ENCODE results near the gene MAGEA4. TPM values are rescaled to one million over a fixed set of nuclear protein-coding genes. Genes with fewer than 3 reads are reported as not detected.

Gene MAGEA4
- total and polyA plus RNA-seq, 12 donors: not detected

GRCh38 chrX:151875270-151876026 is 37.2 kb upstream of the MAGEA4 start:
- H3K27me3 ChIP-seq: no peaks in the 10 kb centered on the region
- H3K27ac ChIP-seq: no peak overlapping the region
- no peak overlapping the region for H3K4me3 ChIP-seq
- no peaks in the 10 kb centered on the region for H3K4me1 ChIP-seq
- DNase-seq: peak in 1 of 2 donors; percentile 17
- ATAC-seq: no peak
- no peaks in the 10 kb centered on the region for H3K9me3 ChIP-seq
- H3K36me3 ChIP-seq: no peaks in the 10 kb centered on the region
- no peak for TF ChIP-seq CTCF (IDR thresholded peaks at IDR 0.05)
- WGBS, 2 donors: 54 to 60% methylated on average over 5 of the region's 5 CpGs
- intact Hi-C loops (cut with DNase I): no loop called here

GRCh38 chrX:151878574-151878973 is 34.1 kb upstream of the MAGEA4 start:
- no peak for ATAC-seq
- H3K36me3 ChIP-seq: no peaks in the 10 kb centered on the region
- no peak overlapping the region for H3K4me3 ChIP-seq
- no peak overlapping the region for H3K27ac ChIP-seq
- no peak for TF ChIP-seq CTCF (IDR thresholded peaks at IDR 0.05)
- H3K4me1 ChIP-seq: no peaks in the 10 kb centered on the region
- no peak for DNase-seq
- H3K27me3 ChIP-seq: no peaks in the 10 kb centered on the region
- WGBS, 2 donors: 76 to 81% methylated on average over 8 of the region's 8 CpGs
- intact Hi-C loops (cut with DNase I): no loop called here
- no peaks in the 10 kb centered on the region for H3K9me3 ChIP-seq

GRCh38 chrX:151879856-151880255 is 32.8 kb upstream of the MAGEA4 start:
- DNase-seq (no peak), ATAC-seq (no peak)
- Histone ChIP-seq H3K36me3 (no peaks in the 10 kb centered on the region), H3K9me3 (no peaks in the 10 kb centered on the region), H3K4me1 (no peaks in the 10 kb centered on the region), H3K27me3 (no peaks in the 10 kb centered on the region), H3K27ac (no peak overlapping the region), H3K4me3 (no peak overlapping the region)
- 89 to 92% methylated on average over 4 of the region's 4 CpGs for WGBS, 2 donors
- intact Hi-C loops (cut with DNase I): no loop called here
- no peak for TF ChIP-seq CTCF (IDR thresholded peaks at IDR 0.05)

GRCh38 chrX:151880895-151881294 is 31.8 kb upstream of the MAGEA4 start:
- no peaks in the 10 kb centered on the region for H3K27me3 ChIP-seq
- DNase-seq (no peak), ATAC-seq (no peak)
- H3K4me1 ChIP-seq: no peaks in the 10 kb centered on the region
- WGBS, 2 donors: 48 to 93% methylated on average over 2 of the region's 2 CpGs
- no peaks in the 10 kb centered on the region for H3K36me3 ChIP-seq
- intact Hi-C loops (cut with DNase I): no loop called here
- no peaks in the 10 kb centered on the region for H3K9me3 ChIP-seq
- no peak for TF ChIP-seq CTCF (IDR thresholded peaks at IDR 0.05)
- no peak overlapping the region for H3K4me3 ChIP-seq
- no peak overlapping the region for H3K27ac ChIP-seq
